AG04449 (cell line): Measurements from ENCODE around the gene COL23A1.

ENCODE experiments used
- CTCF ChIA-PET: fragments of 350-600 bp; formaldehyde crosslinking; extraction: SDS; loops from one replicate; lab custom pipeline; 2021; ENCODE audit warnings: antibody characterized with exemption; lab: Yijun Ruan, JAX
- POLR2A ChIA-PET: fragments of 400-600, 350-600 bp; formaldehyde crosslinking; extraction: SDS; loops from one replicate; lab custom pipeline; 2020; ENCODE audit warnings: antibody characterized with exemption, inconsistent platforms; lab: Yijun Ruan, JAX
- DNase-seq: peaks from one replicate; pipeline ENCODE4 v3.0.0-alpha.2; 2010; ENCODE audit warnings: low read depth, low spot score
- H3K4me3 ChIP-seq: 2 replicates; pipeline ENCODE4 v1.5.1; 2011; ENCODE audit warnings: low read depth, mild to moderate bottlenecking, control low read depth, low read length
- TF ChIP-seq, protein P1 (sequence below): IDR thresholded peaks from one replicate; pipeline ENCODE4 v1.5.1; 2011; ENCODE audit warnings: mild to moderate bottlenecking, moderate library complexity, low read length, control low read depth, inconsistent platforms; ENCODE audit not compliant: insufficient read depth; ENCODE audit errors: missing control alignments

Gene COL23A1

DNA sequence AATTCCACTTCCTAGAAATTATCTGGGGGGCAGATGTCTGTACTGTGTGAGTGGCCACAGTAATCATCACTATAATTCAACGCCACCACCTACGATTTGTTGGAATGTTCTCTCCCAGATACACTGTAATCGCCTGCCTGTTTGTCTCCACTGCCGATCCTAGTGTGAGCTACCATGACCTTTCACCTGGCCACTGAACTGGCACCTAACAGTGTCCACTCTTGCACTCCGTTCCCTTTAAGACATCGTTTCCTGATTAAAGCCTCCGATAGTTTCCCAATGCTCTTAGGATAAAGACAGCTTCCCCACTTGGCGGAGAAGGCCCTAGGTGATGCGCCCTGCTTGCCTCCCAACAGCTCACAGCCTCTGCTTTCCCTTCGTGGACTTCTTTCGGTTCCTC lies 361.6 kb downstream of the COL23A1 start:
- H3K4me3 ChIP-seq = no peak overlapping the region
- ChIA-PET POLR2A (no interaction called here), CTCF (no interaction called here)

GRCh38 chr5:178227929-178228328 lies 362.3 kb downstream of the COL23A1 start:
- H3K4me3 ChIP-seq = no peak overlapping the region
- ChIA-PET CTCF (no interaction called here), POLR2A (interaction anchor here (0.9 kb wide), 1 partner anchor 9 kb away, joined by 3 read pairs; no protein-coding TSS in a partner anchor)
- TF ChIP-seq, protein P1, sequence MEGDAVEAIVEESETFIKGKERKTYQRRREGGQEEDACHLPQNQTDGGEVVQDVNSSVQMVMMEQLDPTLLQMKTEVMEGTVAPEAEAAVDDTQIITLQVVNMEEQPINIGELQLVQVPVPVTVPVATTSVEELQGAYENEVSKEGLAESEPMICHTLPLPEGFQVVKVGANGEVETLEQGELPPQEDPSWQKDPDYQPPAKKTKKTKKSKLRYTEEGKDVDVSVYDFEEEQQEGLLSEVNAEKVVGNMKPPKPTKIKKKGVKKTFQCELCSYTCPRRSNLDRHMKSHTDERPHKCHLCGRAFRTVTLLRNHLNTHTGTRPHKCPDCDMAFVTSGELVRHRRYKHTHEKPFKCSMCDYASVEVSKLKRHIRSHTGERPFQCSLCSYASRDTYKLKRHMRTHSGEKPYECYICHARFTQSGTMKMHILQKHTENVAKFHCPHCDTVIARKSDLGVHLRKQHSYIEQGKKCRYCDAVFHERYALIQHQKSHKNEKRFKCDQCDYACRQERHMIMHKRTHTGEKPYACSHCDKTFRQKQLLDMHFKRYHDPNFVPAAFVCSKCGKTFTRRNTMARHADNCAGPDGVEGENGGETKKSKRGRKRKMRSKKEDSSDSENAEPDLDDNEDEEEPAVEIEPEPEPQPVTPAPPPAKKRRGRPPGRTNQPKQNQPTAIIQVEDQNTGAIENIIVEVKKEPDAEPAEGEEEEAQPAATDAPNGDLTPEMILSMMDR = no peak
- DNase-seq = no peak

More for the DNA sequence above, 361.6 kb downstream of the COL23A1 start:
- TF ChIP-seq, protein P1 = no peak
- DNase-seq = no peak

DNA sequence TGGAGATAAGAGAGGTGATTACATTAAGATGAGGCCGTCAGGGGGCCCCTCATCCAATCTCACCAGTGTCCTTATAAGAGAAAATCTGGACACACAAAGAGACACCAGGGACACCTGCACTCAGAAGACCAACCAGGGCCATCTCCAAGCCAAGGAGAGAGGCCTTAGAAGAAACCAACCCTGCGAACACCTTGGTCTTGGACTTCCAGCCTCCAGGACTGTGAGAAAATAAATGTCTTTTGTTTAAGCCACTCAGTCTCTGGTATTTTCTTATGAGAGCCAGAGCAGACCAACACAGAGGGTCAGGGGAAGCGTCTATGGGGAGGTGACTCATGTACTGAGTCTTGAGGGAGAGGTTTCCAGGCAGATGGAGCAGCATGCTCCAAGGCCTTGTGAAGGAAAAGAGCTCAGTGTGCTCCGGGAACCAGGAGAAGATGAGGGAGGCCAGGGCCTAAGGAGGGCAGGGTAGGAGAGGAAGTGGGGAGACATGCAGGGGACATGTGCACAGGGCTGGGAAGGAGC lies 363.0 kb downstream of the COL23A1 start:
- H3K4me3 ChIP-seq = no peak overlapping the region
- TF ChIP-seq, protein P1 = no peak
- DNase-seq = no peak
- CTCF ChIA-PET = interaction anchor here (1.8 kb wide), 1 partner anchor 11 kb away, joined by 4 read pairs; no protein-coding TSS in a partner anchor
- POLR2A ChIA-PET = interaction anchor here (0.9 kb wide), 1 partner anchor 9 kb away, joined by 3 read pairs; no protein-coding TSS in a partner anchor

- no peak overlapping the region for H3K4me3 ChIP-seq
- no peak for DNase-seq
- CTCF ChIA-PET = interaction anchor here (1.1 kb wide), 1 partner anchor 10 kb away, joined by 3 read pairs; no protein-coding TSS in a partner anchor
- POLR2A ChIA-PET = no interaction called here
- TF ChIP-seq, protein P1 = no peak
These were observed 365.0 kb downstream of the COL23A1 start for GRCh38 chr5:178225174-178225573.

- ChIA-PET CTCF (interaction anchor here (1.1 kb wide), 1 partner anchor 11 kb away, joined by 3 read pairs; no protein-coding TSS in a partner anchor), POLR2A (no interaction called here)
- no peak overlapping the region for H3K4me3 ChIP-seq
- no peak for DNase-seq
- TF ChIP-seq, protein P1 = no peak
These were observed 365.8 kb downstream of the COL23A1 start for GRCh38 chr5:178224403-178224802.

- no peak overlapping the region for H3K4me3 ChIP-seq
These were observed 366.3 kb downstream of the COL23A1 start for GRCh38 chr5:178223828-178224335.

More at GRCh38 chr5:178223828-178224335, 366.3 kb downstream of the COL23A1 start:
- TF ChIP-seq, protein P1 = no peak
- no peak for DNase-seq
- CTCF ChIA-PET = no interaction called here
- POLR2A ChIA-PET = no interaction called here
